GM19351 (cell line): ENCODE data around the gene HOXC4.
"Not testable (repeated sequence)": the region's sequence is repeated elsewhere in the genome, so short reads cannot be mapped to it uniquely, and the experiment has no call there.

Experiments used
- ATAC-seq: cut with Tn5 transposase; IDR thresholded peaks from one replicate; pipeline ENCODE4 v1.9.1; 2021; ENCODE audit warnings: mild to moderate bottlenecking, moderate library complexity; ENCODE audit not compliant: unreplicated experiment

HOXC4 gene

GRCh38 chr12:54081581-54082396 is 28.2 kb downstream of the HOXC4 start:
- not testable (repeated sequence) for ATAC-seq

GRCh38 chr12:54082397-54082892 is 28.8 kb downstream of the HOXC4 start:
- no peak for ATAC-seq

GRCh38 chr12:54088011-54088410 is 34.4 kb downstream of the HOXC4 start:
- ATAC-seq, result not testable (repeated sequence)

- ATAC-seq, result not testable (repeated sequence)
Observed at GRCh38 chr12:54089465-54089864, 35.8 kb downstream of the HOXC4 start.

- ATAC-seq, result not testable (repeated sequence)
Observed at GRCh38 chr12:54090312-54090711, 36.7 kb downstream of the HOXC4 start.

- ATAC-seq, result not testable (repeated sequence)
Observed at GRCh38 chr12:54092943-54093342, 39.3 kb downstream of the HOXC4 start.

GRCh38 chr12:54095928-54096327 is 42.3 kb downstream of the HOXC4 start:
- ATAC-seq, result not testable (repeated sequence)

GRCh38 chr12:54098644-54099043 is 45.0 kb downstream of the HOXC4 start:
- not testable (repeated sequence) for ATAC-seq

- ATAC-seq, result not testable (repeated sequence)
Observed at GRCh38 chr12:54100588-54100987, 47.0 kb downstream of the HOXC4 start.

GRCh38 chr12:54102223-54102622 is 48.6 kb downstream of the HOXC4 start:
- ATAC-seq, result not testable (repeated sequence)

GRCh38 chr12:54103827-54104226 is 50.2 kb downstream of the HOXC4 start:
- ATAC-seq, result not testable (repeated sequence)
